OCI-LY7 (cell line): ENCODE measurements around the gene NDOR1. TPM values are rescaled to one million over a fixed set of nuclear protein-coding genes. Genes with fewer than 3 reads are reported as not detected.
A peak's percentile ranks its signal among the peaks of the same experiment; 100 is the strongest.

Experiments used
- BruUV-seq: library from RNA; stranded (reverse); fragments of 400-500 nt; replicated peaks from 2 replicates; lab custom pipeline; 2021; lab: Mats Ljungman, UMichigan
- CTCF ChIA-PET: fragments of 300-600 bp; sonication (Branson Sonifier 250); formaldehyde crosslinking; loops from one replicate; lab custom pipeline; 2022; ENCODE audit warnings: antibody characterized with exemption; ENCODE audit not compliant: unreplicated experiment; lab: Charles Lee
- POLR2A ChIA-PET: fragments of 300-600 bp; sonication (Branson Sonifier 250); formaldehyde crosslinking; loops from one replicate; lab custom pipeline; 2022; ENCODE audit warnings: antibody characterized with exemption; lab: Charles Lee
- DNase-seq: peaks from one replicate; pipeline ENCODE4 v3.0.0-alpha.2; 2015; ENCODE audit warnings: low spot score
- H2AFZ ChIP-seq: fragments of 200-600 bp; sonication (generic), shearing (Covaris generic); 2 replicates; pipeline ENCODE4 v1.6.1; 2014; ENCODE audit warnings: mild to moderate bottlenecking, antibody characterized with exemption, low read length, moderate library complexity
- H3K27ac ChIP-seq: fragments of 200-600 bp; sonication (generic); 2 replicates; pipeline ENCODE4 v1.5.1; 2014; ENCODE audit warnings: mixed run types, low read depth, mild to moderate bottlenecking, moderate library complexity, low read length, inconsistent platforms; ENCODE audit not compliant: poor library complexity, severe bottlenecking
- H3K36me3 ChIP-seq: fragments of 200-600 bp; sonication (generic); 2 replicates; pipeline ENCODE4 v1.6.1; 2014; ENCODE audit warnings: mild to moderate bottlenecking, antibody characterized with exemption, low read length, moderate library complexity, mixed read lengths; ENCODE audit not compliant: insufficient read depth
- H3K4me1 ChIP-seq: fragments of 200-600 bp; sonication (generic); 2 replicates; pipeline ENCODE4 v1.5.1; 2014; ENCODE audit warnings: mild to moderate bottlenecking, low read length; ENCODE audit not compliant: insufficient read depth, poor library complexity, severe bottlenecking
- H3K4me2 ChIP-seq: fragments of 200-600 bp; sonication (generic); 2 replicates; pipeline ENCODE4 v1.6.1; 2014; ENCODE audit warnings: mild to moderate bottlenecking, low read length
- H3K4me3 ChIP-seq: fragments of 200-600 bp; sonication (generic); 2 replicates; pipeline ENCODE4 v1.5.1; 2014; ENCODE audit warnings: mild to moderate bottlenecking, low read depth, low read length; ENCODE audit not compliant: poor library complexity, severe bottlenecking
- H3K79me2 ChIP-seq: fragments of 200-600 bp; sonication (generic); 2 replicates; pipeline ENCODE4 v1.6.1; 2016; ENCODE audit warnings: low read depth, mild to moderate bottlenecking, low read length, moderate library complexity, mixed read lengths; ENCODE audit not compliant: insufficient read depth
- H3K9me2 ChIP-seq: fragments of 200-600 bp; sonication (generic); 2 replicates; pipeline ENCODE4 v1.6.1; 2016; ENCODE audit warnings: mild to moderate bottlenecking, low read length, mixed read lengths; ENCODE audit not compliant: insufficient read depth
- H3K9me3 ChIP-seq: fragments of 200-600 bp; sonication (generic); 2 replicates; pipeline ENCODE4 v1.6.1; 2014; ENCODE audit warnings: mild to moderate bottlenecking, mixed run types, low read length, mixed read lengths
- H4K20me1 ChIP-seq: fragments of 200-600 bp; sonication (generic); 2 replicates; pipeline ENCODE4 v1.6.1; 2014; ENCODE audit warnings: mild to moderate bottlenecking, antibody characterized with exemption, low read length, moderate library complexity, mixed read lengths; ENCODE audit not compliant: insufficient read depth
- EZH2phosphoT487 ChIP-seq: fragments of 200-600 bp; sonication (generic); IDR thresholded peaks from 2 replicates; pipeline ENCODE4 v1.6.1; 2018; ENCODE audit warnings: low read depth, borderline replicate concordance, mild to moderate bottlenecking, mixed run types, antibody characterized with exemption, low read length, moderate library complexity, mixed read lengths
- intact Hi-C: fragments of 100-400 bp; cut with micrococcal nuclease; formaldehyde crosslinking; loops from one replicate; pipeline ENCODE4 v1.10.0; 2022; ENCODE audit not compliant: unreplicated experiment
- total RNA-seq, 2 experiments: library from RNA; depleted of rRNA in 1 of 2; stranded (reverse); fragments of >200 nt in 1 of 2; shearing (Covaris generic) in 1 of 2; gene quantifications; 2 replicates each; pipeline ENCODE4 v1.2.3, GENCODE V29; 2014 to 2022
- TF ChIP-seq, protein P1 (sequence below): fragments of 200-600 bp; sonication (generic); conservative IDR thresholded peaks from 2 replicates; pipeline ENCODE4 v1.5.1; 2014; ENCODE audit warnings: mild to moderate bottlenecking, antibody characterized with exemption, low read length, moderate library complexity, mixed read lengths

Gene NDOR1
- total RNA-seq, 2 experiments from 2014 or later = 30.4 to 61.9 TPM

DNA sequence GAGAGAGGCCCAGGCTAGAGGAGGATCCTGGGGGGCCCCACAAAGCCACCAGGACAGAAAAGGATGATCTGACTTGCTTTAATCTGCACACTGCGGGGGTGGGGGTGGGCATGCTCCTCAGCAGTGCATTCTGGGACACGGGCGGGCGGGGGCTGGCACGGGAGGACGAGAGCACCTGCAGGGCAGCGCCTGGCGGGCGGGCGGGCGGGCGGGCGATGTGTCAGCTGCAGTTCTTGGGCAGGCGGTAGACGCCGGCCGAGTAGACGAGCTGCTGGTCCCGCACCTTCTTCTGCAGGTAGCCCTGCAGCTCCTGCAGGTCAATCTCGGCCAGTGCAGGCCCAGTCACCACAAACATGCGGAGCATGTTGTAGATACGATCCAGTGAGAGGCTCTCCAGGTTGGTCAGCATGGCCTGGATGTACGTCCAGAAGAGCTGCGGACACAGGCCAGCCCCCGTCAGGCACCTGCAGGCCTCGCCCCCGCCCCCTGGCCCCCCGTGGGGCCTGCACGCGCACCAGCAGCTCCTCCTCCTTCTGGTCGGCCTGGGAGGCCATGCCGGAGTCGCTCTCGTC, 30.7 kb upstream of the NDOR1 start:
- BruUV-seq = no TSS peak
- Histone ChIP-seq H3K79me2 (no peaks in the 10 kb centered on the region), H3K9me3 (no peaks in the 10 kb centered on the region), H4K20me1 (no peaks in the 10 kb centered on the region; the same call in 1 of the 2 replicates), H3K4me1 (no peaks in the 10 kb centered on the region), H3K4me3 (no peak overlapping the region), H2AFZ (no peak overlapping the region), H3K36me3 (peaks cover 14% of the 10 kb centered on the region), H3K9me2 (no peaks in the 10 kb centered on the region), H3K27ac (no peak overlapping the region), H3K4me2 (no peak overlapping the region; the same call in 1 of the 2 replicates)
- CTCF ChIA-PET = no interaction called here
- POLR2A ChIA-PET = no interaction called here
- DNase-seq = no peak
- intact Hi-C loops = loop anchor here (2.0 kb wide), 1 partner anchor 56 kb away; no protein-coding TSS in a partner anchor
- TF ChIP-seq, protein P1, sequence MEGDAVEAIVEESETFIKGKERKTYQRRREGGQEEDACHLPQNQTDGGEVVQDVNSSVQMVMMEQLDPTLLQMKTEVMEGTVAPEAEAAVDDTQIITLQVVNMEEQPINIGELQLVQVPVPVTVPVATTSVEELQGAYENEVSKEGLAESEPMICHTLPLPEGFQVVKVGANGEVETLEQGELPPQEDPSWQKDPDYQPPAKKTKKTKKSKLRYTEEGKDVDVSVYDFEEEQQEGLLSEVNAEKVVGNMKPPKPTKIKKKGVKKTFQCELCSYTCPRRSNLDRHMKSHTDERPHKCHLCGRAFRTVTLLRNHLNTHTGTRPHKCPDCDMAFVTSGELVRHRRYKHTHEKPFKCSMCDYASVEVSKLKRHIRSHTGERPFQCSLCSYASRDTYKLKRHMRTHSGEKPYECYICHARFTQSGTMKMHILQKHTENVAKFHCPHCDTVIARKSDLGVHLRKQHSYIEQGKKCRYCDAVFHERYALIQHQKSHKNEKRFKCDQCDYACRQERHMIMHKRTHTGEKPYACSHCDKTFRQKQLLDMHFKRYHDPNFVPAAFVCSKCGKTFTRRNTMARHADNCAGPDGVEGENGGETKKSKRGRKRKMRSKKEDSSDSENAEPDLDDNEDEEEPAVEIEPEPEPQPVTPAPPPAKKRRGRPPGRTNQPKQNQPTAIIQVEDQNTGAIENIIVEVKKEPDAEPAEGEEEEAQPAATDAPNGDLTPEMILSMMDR = no peak
- no peak for TF ChIP-seq EZH2phosphoT487

DNA sequence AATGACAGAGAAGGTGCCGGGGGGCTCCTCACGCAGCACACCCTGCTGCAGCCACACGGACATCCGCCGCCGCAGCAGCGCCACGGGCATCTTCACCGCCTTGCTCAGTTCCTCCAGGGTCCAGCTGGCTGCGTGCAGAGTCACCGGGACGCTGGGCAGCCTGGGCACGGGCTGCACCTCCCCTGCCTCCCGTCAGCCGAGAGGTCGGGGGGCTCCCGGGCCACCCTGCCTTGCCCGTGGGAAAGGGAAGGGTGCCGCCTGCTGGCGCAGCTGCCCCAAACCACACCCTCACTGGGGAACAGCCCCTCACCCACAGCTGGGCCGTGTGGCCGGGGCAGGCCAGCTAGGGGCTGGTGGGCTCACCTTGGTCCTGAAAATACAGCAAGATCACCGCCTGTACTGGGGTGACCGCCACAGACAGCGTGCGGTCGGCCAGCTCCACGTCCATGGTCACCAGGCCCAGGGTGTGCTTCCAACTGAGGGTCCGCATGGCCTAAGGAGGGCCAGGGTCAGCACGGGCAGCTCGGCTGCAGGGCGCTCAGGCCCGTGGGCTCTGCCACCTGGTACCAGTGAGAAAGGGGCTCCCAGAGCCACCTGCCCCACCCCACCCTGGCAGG, 30.0 kb upstream of the NDOR1 start:
- no peak overlapping the region for H3K27ac ChIP-seq
- TF ChIP-seq, protein P1 = peak; percentile 65
- TF ChIP-seq EZH2phosphoT487 = no peak
- H3K9me3 ChIP-seq = no peaks in the 10 kb centered on the region
- H3K4me2 ChIP-seq = no peak overlapping the region; the same call in 1 of the 2 replicates
- no peaks in the 10 kb centered on the region; the same call in 1 of the 2 replicates for H4K20me1 ChIP-seq
- H3K4me1 ChIP-seq = no peaks in the 10 kb centered on the region
- POLR2A ChIA-PET = no interaction called here
- no peak overlapping the region for H3K4me3 ChIP-seq
- CTCF ChIA-PET = no interaction called here
- H2AFZ ChIP-seq = no peak overlapping the region
- intact Hi-C loops = loop anchor here (2.0 kb wide), 1 partner anchor 57 kb away; no protein-coding TSS in a partner anchor
- H3K79me2 ChIP-seq = no peaks in the 10 kb centered on the region
- H3K9me2 ChIP-seq = no peaks in the 10 kb centered on the region
- peaks cover 21% of the 10 kb centered on the region for H3K36me3 ChIP-seq
- no peak for DNase-seq
- no TSS peak for BruUV-seq
